Mesenteric fat pad (tissue), 1 donor: ENCODE results near the gene USP38. TPM values are rescaled to one million over a fixed set of nuclear protein-coding genes. Genes with fewer than 3 reads are reported as not detected.
A peak's percentile ranks its signal among the peaks of the same experiment; 100 is the strongest.
"Not testable (repeated sequence)": the region's sequence is repeated elsewhere in the genome, so short reads cannot be mapped to it uniquely, and the experiment has no call there.

Experiments
- DNase-seq: peaks from one replicate; pipeline ENCODE4 v3.0.0-alpha.2; 2020; ENCODE audit warnings: low spot score
- long read RNA-seq: library from polyadenylated mRNA; unstranded; transcript quantifications from one replicate; pipeline ENCODE4 v2.0.0, GENCODE V29; 2020
- total RNA-seq: library from RNA; stranded (reverse); fragmentation: NEBNext Ultra II Directional; extraction: Animal tissue kit (Norgen Biotek cat#: 25700); gene quantifications from one replicate; pipeline ENCODE4 v1.2.1, GENCODE V29; 2021
- donor health status: DM: yes; HTN: yes; CAD: no.

Gene USP38
- 20.7 TPM for total RNA-seq
- long read RNA-seq, full-length matches to known transcripts = 5 of 12 reads
- long read RNA-seq, partial matches to known transcripts = 7 of 12 reads
- long read RNA-seq, other reads (novel, unspliced or antisense) = 0 of 12 reads

- peak; percentile 95 for DNase-seq
These were observed at the start of gene USP38 for GRCh38 chr4:143184503-143185252. TSS of gene USP38 (plus strand) at chr4:143184917. CDS start at chr4:143185451, 534 bp downstream.

GRCh38 chr4:143135358-143135757, 49.4 kb upstream of the USP38 start:
- DNase-seq = no peak

GRCh38 chr4:143140696-143141095, 44.0 kb upstream of the USP38 start:
- DNase-seq = no peak

GRCh38 chr4:143148521-143148920, 36.2 kb upstream of the USP38 start:
- DNase-seq = no peak

- no peak for DNase-seq
These were observed 27.9 kb upstream of the USP38 start for GRCh38 chr4:143156853-143157252.

- DNase-seq = no peak
These were observed 21.1 kb upstream of the USP38 start for GRCh38 chr4:143163614-143164013.

- not testable (repeated sequence) for DNase-seq
These were observed 18.0 kb upstream of the USP38 start for GRCh38 chr4:143166722-143167121.

GRCh38 chr4:143178923-143179322, 5.8 kb upstream of the USP38 start:
- no peak for DNase-seq

GRCh38 chr4:143183513-143184216, 1.1 kb upstream of the USP38 start:
- DNase-seq = no peak

- no peak for DNase-seq
These were observed 557 bp upstream of the USP38 start for GRCh38 chr4:143184217-143184502.

- no peak for DNase-seq
These were observed 763 bp downstream of the USP38 start for GRCh38 chr4:143185253-143186107.

GRCh38 chr4:143186212-143186611, 1.5 kb downstream of the USP38 start:
- DNase-seq = no peak

- DNase-seq = no peak
These were observed 1.9 kb downstream of the USP38 start for GRCh38 chr4:143186649-143187048.

- DNase-seq = no peak
These were observed 3.7 kb downstream of the USP38 start for GRCh38 chr4:143188136-143189088.

GRCh38 chr4:143189528-143189927, 4.8 kb downstream of the USP38 start:
- no peak for DNase-seq

GRCh38 chr4:143195581-143195980, 10.9 kb downstream of the USP38 start:
- DNase-seq = no peak

GRCh38 chr4:143196323-143196722, 11.6 kb downstream of the USP38 start:
- no peak for DNase-seq

GRCh38 chr4:143199503-143199902, 14.8 kb downstream of the USP38 start:
- no peak for DNase-seq

- DNase-seq = no peak
These were observed 18.1 kb downstream of the USP38 start for GRCh38 chr4:143202824-143203223.

GRCh38 chr4:143203577-143203976, 18.9 kb downstream of the USP38 start:
- no peak for DNase-seq

GRCh38 chr4:143207555-143207954, 22.8 kb downstream of the USP38 start:
- no peak for DNase-seq
